PC-9 (cell line): ENCODE data around the gene ANKRD24. TPM values are rescaled to one million over a fixed set of nuclear protein-coding genes. Genes with fewer than 3 reads are reported as not detected.

ENCODE experiments used
- BruUV-seq: library from RNA; stranded (reverse); fragments of 400-500 nt; replicated peaks from 2 replicates; lab custom pipeline; 2021; lab: Mats Ljungman, UMichigan
- CTCF ChIA-PET: fragments of 300-600 bp; sonication (Branson Sonifier 250); formaldehyde crosslinking; loops from one replicate; lab custom pipeline; 2022; ENCODE audit warnings: antibody characterized with exemption; lab: Charles Lee
- POLR2A ChIA-PET: fragments of 300-600 bp; sonication (Branson Sonifier 250); formaldehyde crosslinking; loops from one replicate; lab custom pipeline; 2022; ENCODE audit warnings: antibody characterized with exemption; ENCODE audit not compliant: unreplicated experiment; lab: Charles Lee
- DNase-seq, 2 experiments: peaks; one replicate each; pipeline versions ENCODE4 v3.0.0 to v3.0.0-alpha.2; 2015 to 2022; ENCODE audit warnings: mixed read lengths in 1 of 2
- H2AFZ ChIP-seq: fragments of 200-600 bp; sonication (generic); 2 replicates; pipeline ENCODE4 v1.8.1; 2017; ENCODE audit warnings: antibody characterized with exemption
- H3F3A ChIP-seq: fragments of 200-600 bp; sonication (generic); 2 replicates; pipeline ENCODE4 v1.8.1; 2017; ENCODE audit warnings: antibody characterized with exemption, mild to moderate bottlenecking, low read depth; ENCODE audit not compliant: insufficient read depth
- H3K27ac ChIP-seq: fragments of 200-600 bp; sonication (generic); 2 replicates; pipeline ENCODE4 v1.6.1; 2016; ENCODE audit warnings: mixed run types
- H3K27me3 ChIP-seq: fragments of 200-600 bp; sonication (generic); 2 replicates; pipeline ENCODE4 v1.6.1; 2016; ENCODE audit warnings: low read depth, mixed run types; ENCODE audit not compliant: insufficient read depth
- H3K36me3 ChIP-seq: fragments of 200-600 bp; sonication (generic); 2 replicates; pipeline ENCODE4 v1.6.1; 2016; ENCODE audit warnings: low read depth, mixed run types
- H3K4me1 ChIP-seq: fragments of 200-600 bp; sonication (generic); replicated peaks from 2 replicates; pipeline ENCODE4 v1.6.1; 2016; ENCODE audit warnings: mixed run types; ENCODE audit not compliant: insufficient read depth
- H3K4me2 ChIP-seq: fragments of 200-600 bp; sonication (generic); 2 replicates; pipeline ENCODE4 v1.6.1; 2017; ENCODE audit warnings: mixed run types
- H3K4me3 ChIP-seq: fragments of 200-600 bp; sonication (generic); 2 replicates; pipeline ENCODE4 v1.6.1; 2016; ENCODE audit warnings: mixed run types
- H3K79me2 ChIP-seq: fragments of 200-600 bp; sonication (generic); 2 replicates; pipeline ENCODE4 v1.6.1; 2017; ENCODE audit warnings: low read depth, mixed run types
- H3K9me2 ChIP-seq: fragments of 200-600 bp; sonication (generic); 2 replicates; pipeline ENCODE4 v1.8.1; 2017; ENCODE audit warnings: mild to moderate bottlenecking; ENCODE audit not compliant: insufficient read depth
- H3K9me3 ChIP-seq: fragments of 200-600 bp; sonication (generic); 2 replicates; pipeline ENCODE4 v1.8.1; 2016; ENCODE audit warnings: low read depth; ENCODE audit not compliant: insufficient read depth
- H4K20me1 ChIP-seq: fragments of 200-600 bp; sonication (generic); 2 replicates; pipeline ENCODE4 v1.8.1; 2017; ENCODE audit not compliant: insufficient read depth
- CTCF ChIP-seq: fragments of 200-600 bp; sonication (generic); conservative IDR thresholded peaks from 2 replicates; pipeline ENCODE4 v1.6.1; 2017; ENCODE audit warnings: mixed run types, antibody characterized with exemption, mild to moderate bottlenecking, moderate library complexity
- EZH2 ChIP-seq: fragments of 200-600 bp; sonication (generic); IDR thresholded peaks from 2 replicates; pipeline ENCODE4 v1.8.0; 2017; ENCODE audit warnings: antibody characterized with exemption, low read depth
- intact Hi-C: fragments of 100-400 bp; cut with micrococcal nuclease; formaldehyde crosslinking; loops from one replicate; pipeline ENCODE4 v1.10.0; 2022; ENCODE audit not compliant: unreplicated experiment
- total RNA-seq: library from RNA; stranded (reverse); gene quantifications from 2 replicates; pipeline ENCODE4 v1.2.3, GENCODE V29; 2021

Gene ANKRD24
- total RNA-seq, 1 experiment from 2014 or later: 0.79 TPM

- peak; percentile 53 for TF ChIP-seq CTCF
- TF ChIP-seq EZH2: no peak
- Histone ChIP-seq H3K9me3 (no peaks in the 10 kb centered on the region), H3K4me1 (peaks cover 9% of the 10 kb centered on the region), H3K27ac (no peak overlapping the region), H3K79me2 (no peaks in the 10 kb centered on the region), H3K27me3 (no peaks in the 10 kb centered on the region), H4K20me1 (no peaks in the 10 kb centered on the region), H3K9me2 (no peaks in the 10 kb centered on the region), H3K36me3 (no peaks in the 10 kb centered on the region), H3K4me3 (no peak overlapping the region), H3K4me2 (no peak overlapping the region), H2AFZ (no peak overlapping the region), H3F3A (peaks cover 13% of the 10 kb centered on the region)
- POLR2A ChIA-PET: interaction anchor here (0.6 kb wide), 1 partner anchor 222 kb away, joined by 7 read pairs; the partner anchor contains the start of gene EEF2
- DNase-seq: peak; percentile 16 to 43
- intact Hi-C loops: loop anchor here (5.0 to 10.0 kb wide), 3 partner anchors 540 to 882 kb away; no protein-coding TSS in a partner anchor
- BruUV-seq: no TSS peak
- CTCF ChIA-PET: no interaction called here
Measured at GRCh38 chr19:4206818-4207484, 24.5 kb downstream of the ANKRD24 start.

GRCh38 chr19:4208385-4209094 lies 26.1 kb downstream of the ANKRD24 start:
- peaks cover 9% of the 10 kb centered on the region for H3K4me1 ChIP-seq
- peaks cover 13% of the 10 kb centered on the region for H3F3A ChIP-seq
- no peaks in the 10 kb centered on the region for H3K9me2 ChIP-seq
- DNase-seq: peak; percentile 47 to 74
- H3K4me3 ChIP-seq: 0 out of 2 replicates have a peak overlapping the region, but pooled peaks have one; percentile 16
- ChIA-PET POLR2A (interaction anchor here (0.6 kb wide), 1 partner anchor 129 kb away, joined by 4 read pairs; no protein-coding TSS in a partner anchor), CTCF (interaction anchor here (0.6 to 0.7 kb wide), 6 partner anchors 63 to 1133 kb away, joined by 3 to 9 read pairs (median 5); partner anchors contain the start of gene MRPL54)
- H3K27ac ChIP-seq: peak overlapping the region; percentile 81
- no peaks in the 10 kb centered on the region for H3K79me2 ChIP-seq
- H4K20me1 ChIP-seq: no peaks in the 10 kb centered on the region
- peak overlapping the region; percentile 60; the same call in 1 of the 2 replicates for H2AFZ ChIP-seq
- no peaks in the 10 kb centered on the region for H3K9me3 ChIP-seq
- no TSS peak for BruUV-seq
- H3K27me3 ChIP-seq: no peaks in the 10 kb centered on the region
- intact Hi-C loops: loop anchor here (2.0 to 10.0 kb wide), 4 partner anchors 356 to 884 kb away; no protein-coding TSS in a partner anchor
- H3K36me3 ChIP-seq: no peaks in the 10 kb centered on the region
- TF ChIP-seq EZH2 (no peak), CTCF (peak; percentile 72)
- H3K4me2 ChIP-seq: peak overlapping the region; percentile 77

- POLR2A ChIA-PET: no interaction called here
- CTCF ChIA-PET: no interaction called here
- intact Hi-C loops: no loop called here
- Histone ChIP-seq H3K36me3 (no peaks in the 10 kb centered on the region), H4K20me1 (no peaks in the 10 kb centered on the region), H3K79me2 (no peaks in the 10 kb centered on the region), H2AFZ (no peak overlapping the region), H3K4me1 (peaks cover 9% of the 10 kb centered on the region), H3K27ac (no peak overlapping the region), H3F3A (peaks cover 13% of the 10 kb centered on the region), H3K27me3 (no peaks in the 10 kb centered on the region), H3K4me3 (no peak overlapping the region), H3K9me3 (no peaks in the 10 kb centered on the region), H3K4me2 (no peak overlapping the region), H3K9me2 (no peaks in the 10 kb centered on the region)
- no TSS peak for BruUV-seq
- DNase-seq: no peak
- TF ChIP-seq CTCF (no peak), EZH2 (no peak)
Measured at GRCh38 chr19:4210166-4210731, 27.8 kb downstream of the ANKRD24 start.
